Spleen (tissue), 11 donors: ENCODE data around the gene KIF26B. TPM values are rescaled to one million over a fixed set of nuclear protein-coding genes. Genes with fewer than 3 reads are reported as not detected.

ENCODE experiments used
- DNase-seq: peaks from one replicate; pipeline ENCODE4 v3.0.0-alpha.2; 2020
- H3K27ac ChIP-seq, 8 donors: fragments of 200-600 bp; sonication (generic) in 7 of 8; 1 replicate in 4 of 8; 2 replicates in 4 of 8; pipeline versions ENCODE4 v1.5.0 to v1.8.0; 2016 to 2021; ENCODE audit warnings: inconsistent platforms in 4 of 8, mild to moderate bottlenecking in 4 of 8, moderate library complexity in 1 of 8
- H3K27me3 ChIP-seq, 7 donors: fragments of 200-600 bp; sonication (generic) in 6 of 7; replicated peaks in 1 of 7; 1 replicate in 4 of 7; 2 replicates in 3 of 7; pipeline versions ENCODE4 v1.5.0 to v1.8.0; 2016 to 2021; ENCODE audit warnings: inconsistent platforms in 3 of 7, mild to moderate bottlenecking in 1 of 7
- H3K36me3 ChIP-seq, 6 donors: fragments of 200-600 bp; sonication (generic) in 5 of 6; 1 replicate in 4 of 6; 2 replicates in 2 of 6; pipeline versions ENCODE4 v1.5.0 to v1.8.0; 2016 to 2021; ENCODE audit warnings: inconsistent platforms in 2 of 6
- H3K4me1 ChIP-seq, 6 donors: fragments of 200-600 bp; sonication (generic) in 5 of 6; 1 replicate in 3 of 6; 2 replicates in 3 of 6; pipeline versions ENCODE4 v1.5.0 to v1.8.0; 2016 to 2021; ENCODE audit warnings: inconsistent platforms in 3 of 6
- H3K4me3 ChIP-seq, 8 donors: fragments of 200-600 bp; sonication (generic) in 7 of 8; 1 replicate in 4 of 8; 2 replicates in 4 of 8; pipeline versions ENCODE4 v1.5.0 to v1.8.0; 2016 to 2021; ENCODE audit warnings: inconsistent platforms in 4 of 8, mild to moderate bottlenecking in 4 of 8, moderate library complexity in 2 of 8
- H3K9me3 ChIP-seq, 8 donors: fragments of 200-600 bp; sonication (generic) in 7 of 8; 1 replicate in 4 of 8; 2 replicates in 4 of 8; pipeline versions ENCODE4 v1.5.0 to v1.8.0; 2016 to 2021; ENCODE audit warnings: inconsistent platforms in 4 of 8
- CTCF ChIP-seq, 11 experiments: fragments of 200-600 bp in 7 of 11; fragments of 450-650 bp in 4 of 11; sonication (generic) in 4 of 11; IDR thresholded peaks in 8 of 11; conservative IDR thresholded peaks in 3 of 11; 1 replicate in 7 of 11; 2 replicates in 4 of 11; pipeline versions ENCODE4 v1.4.0 to v1.8.0; 2016 to 2021; ENCODE audit warnings: antibody characterized with exemption in 11 of 11, inconsistent platforms in 4 of 11, mild to moderate bottlenecking in 1 of 11
- POLR2A ChIP-seq, 3 donors: fragments of 450-650 bp; IDR thresholded peaks; one replicate each; pipeline ENCODE4 v1.5.1; 2017; ENCODE audit warnings: antibody characterized with exemption in 3 of 3, mild to moderate bottlenecking in 1 of 3
- POLR2AphosphoS5 ChIP-seq, 3 donors: sonication (generic); formaldehyde crosslinking; IDR thresholded peaks; one replicate each; pipeline ENCODE4 v1.5.1; 2017; ENCODE audit warnings: antibody characterized with exemption in 3 of 3
- WGBS, 5 donors: extraction: QIAGEN DNeasy Blood & Tissue Kit in 3 of 5; methylation state at CpG; one replicate each; pipeline versions ENCODE4 v1.1.5 to v1.1.7; 2013 to 2018; 5-methylcytosine and 5-hydroxymethylcytosine counted together
- intact Hi-C: fragments of 100-400 bp; cut with DNase I; formaldehyde crosslinking; loops from one replicate; pipeline ENCODE4 v1.15.0; 2023; ENCODE audit warnings: low total_unique reads
- polyA plus RNA-seq, 3 donors: library from polyadenylated mRNA; stranded (reverse); fragments of 200-250 nt; gene quantifications; one replicate each; pipeline ENCODE4 v1.2.1, GENCODE V29; 2013
- total RNA-seq, 7 donors: library from RNA; depleted of rRNA in 3 of 7; stranded (reverse); fragments of >200 nt in 3 of 7; fragmentation: NEBNext Ultra II Directional in 4 of 7; extraction: Animal tissue kit (Norgen Biotek cat#: 25700) in 4 of 7; gene quantifications; one replicate each; pipeline versions ENCODE4 v1.1.0 to v1.2.1, GENCODE V29; 2016 to 2021
- donor health status: healthy with polysubstance abuse.
- donor health status: DM: no; HTN: no; CAD: no; lungs with moderate emphysema.
- donor health status: DM: no; HTN: no; CAD: no.
- donor health status: Bipolar disorder and iron deficiency.
- donor health status: healthy.
- donor health status: DM: no; HTN: no; CAD: no.
- donor health status: DM: yes; HTN: yes; CAD: no.

Gene KIF26B
- total and polyA plus RNA-seq, 10 donors: 0.07 to 4.5 (median 0.60) TPM; not detected in 1

GRCh38 chr1:245466261-245466660 is 311.5 kb downstream of the KIF26B start:
- no peaks in the 10 kb centered on the region for H3K36me3 ChIP-seq
- DNase-seq: no peak
- no peaks in the 10 kb centered on the region for H3K9me3 ChIP-seq
- WGBS, 5 donors: 56 to 62% (median 60%) methylated on average over 7 of the region's 7 CpGs
- intact Hi-C loops: no loop called here
- no peak overlapping the region for H3K27ac ChIP-seq
- H3K4me3 ChIP-seq: no peak overlapping the region
- H3K4me1 ChIP-seq: no peaks in the 10 kb centered on the region
- TF ChIP-seq POLR2AphosphoS5 (IDR thresholded peaks at IDR 0.05): no peak
- TF ChIP-seq POLR2A (IDR thresholded peaks at IDR 0.05): no peak
- no peak for TF ChIP-seq CTCF (IDR thresholded peaks at IDR 0.05 in 8 of 11, conservative IDR thresholded peaks at IDR 0.05 in 3 of 11)
- H3K27me3 ChIP-seq: peaks cover 0 to 6% (median 0%) of the 10 kb centered on the region in 7 donors

- no peaks in the 10 kb centered on the region for H3K4me1 ChIP-seq
- H3K9me3 ChIP-seq: no peaks in the 10 kb centered on the region
- H3K27me3 ChIP-seq: no peaks in the 10 kb centered on the region
- H3K4me3 ChIP-seq: no peak overlapping the region
- no peaks in the 10 kb centered on the region for H3K36me3 ChIP-seq
- no peak overlapping the region for H3K27ac ChIP-seq
- 78 to 100% (median 93%) methylated on average over 1 of the region's 1 CpG for WGBS, 5 donors
- no peak for TF ChIP-seq POLR2AphosphoS5 (IDR thresholded peaks at IDR 0.05)
- TF ChIP-seq POLR2A (IDR thresholded peaks at IDR 0.05): no peak
- no peak for TF ChIP-seq CTCF (IDR thresholded peaks at IDR 0.05 in 8 of 11, conservative IDR thresholded peaks at IDR 0.05 in 3 of 11)
- intact Hi-C loops: no loop called here
- no peak for DNase-seq
Observed at GRCh38 chr1:245467804-245468203, 313.0 kb downstream of the KIF26B start.

GRCh38 chr1:245469006-245469405 is 314.2 kb downstream of the KIF26B start:
- Histone ChIP-seq H3K27me3 (no peaks in the 10 kb centered on the region), H3K36me3 (no peaks in the 10 kb centered on the region), H3K4me3 (no peak overlapping the region), H3K9me3 (no peaks in the 10 kb centered on the region), H3K4me1 (no peaks in the 10 kb centered on the region), H3K27ac (no peak overlapping the region)
- DNase-seq: no peak
- TF ChIP-seq POLR2AphosphoS5 (IDR thresholded peaks at IDR 0.05) (no peak), POLR2A (IDR thresholded peaks at IDR 0.05) (no peak), CTCF (IDR thresholded peaks at IDR 0.05 in 8 of 11, conservative IDR thresholded peaks at IDR 0.05 in 3 of 11) (no peak)
- 81 to 89% (median 86%) methylated on average over 6 of the region's 6 CpGs for WGBS, 5 donors
- intact Hi-C loops: no loop called here

GRCh38 chr1:245469734-245470133 is 314.9 kb downstream of the KIF26B start:
- H3K27ac ChIP-seq: no peak overlapping the region
- TF ChIP-seq CTCF (IDR thresholded peaks at IDR 0.05 in 8 of 11, conservative IDR thresholded peaks at IDR 0.05 in 3 of 11) (no peak), POLR2AphosphoS5 (IDR thresholded peaks at IDR 0.05) (no peak), POLR2A (IDR thresholded peaks at IDR 0.05) (no peak)
- WGBS, 5 donors: 91 to 96% (median 94%) methylated on average over 6 of the region's 6 CpGs
- no peak overlapping the region for H3K4me3 ChIP-seq
- no peaks in the 10 kb centered on the region for H3K27me3 ChIP-seq
- DNase-seq: no peak
- H3K36me3 ChIP-seq: no peaks in the 10 kb centered on the region
- H3K9me3 ChIP-seq: no peaks in the 10 kb centered on the region
- intact Hi-C loops: no loop called here
- no peaks in the 10 kb centered on the region for H3K4me1 ChIP-seq
